G401 (cell line): ENCODE measurements around the gene ZNF831. TPM values are rescaled to one million over a fixed set of nuclear protein-coding genes. Genes with fewer than 3 reads are reported as not detected.

Experiments
- DNase-seq: peaks from one replicate; pipeline ENCODE4 v3.0.0-alpha.2; 2015; ENCODE audit warnings: low spot score
- in situ Hi-C: cut with HindIII; loops from 2 replicates; pipeline ENCODE4 v1.10.0; 2016; ENCODE audit warnings: low sequenced_read_pairs, mixed read lengths
- total RNA-seq: library from RNA; depleted of rRNA; stranded (reverse); fragments of >200 nt; shearing (Covaris generic); gene quantifications from 2 replicates; pipeline ENCODE4 v1.2.3, GENCODE V29; 2014

ZNF831 gene
- total RNA-seq, 1 experiment from 2014 or later, result not detected

DNA sequence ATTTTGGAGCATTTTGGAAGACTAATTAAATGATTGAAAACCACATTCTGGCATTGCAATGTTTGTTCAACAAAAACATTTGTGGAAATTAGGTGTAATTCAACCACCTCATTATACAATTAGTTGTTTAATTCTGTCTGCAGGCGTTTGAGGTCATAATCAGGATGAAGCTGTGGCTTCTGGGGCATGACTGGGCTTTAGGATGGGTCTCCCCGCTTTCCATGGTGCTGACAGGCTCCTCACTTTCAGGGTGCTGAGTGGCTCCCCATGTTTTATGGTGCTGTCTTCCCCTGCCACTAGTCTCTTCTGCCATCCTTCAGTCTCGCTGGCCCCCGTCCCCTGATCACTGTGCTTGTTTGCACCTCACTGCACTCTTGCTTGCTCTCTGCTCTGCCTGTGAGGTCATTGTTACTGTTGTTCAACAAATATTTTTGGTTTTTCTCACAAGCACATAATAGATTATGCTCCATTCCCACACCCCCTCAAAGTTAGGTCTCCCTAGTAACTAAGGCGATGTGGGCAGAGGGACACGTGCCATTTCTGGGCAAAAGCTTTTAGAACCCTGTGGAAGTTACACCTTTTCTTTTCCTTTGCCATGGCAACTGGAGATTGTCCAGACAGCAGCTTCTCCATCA, 25.4 kb upstream of the ZNF831 start:
- DNase-seq, result no peak
- in situ Hi-C loops, result no loop called here

DNA sequence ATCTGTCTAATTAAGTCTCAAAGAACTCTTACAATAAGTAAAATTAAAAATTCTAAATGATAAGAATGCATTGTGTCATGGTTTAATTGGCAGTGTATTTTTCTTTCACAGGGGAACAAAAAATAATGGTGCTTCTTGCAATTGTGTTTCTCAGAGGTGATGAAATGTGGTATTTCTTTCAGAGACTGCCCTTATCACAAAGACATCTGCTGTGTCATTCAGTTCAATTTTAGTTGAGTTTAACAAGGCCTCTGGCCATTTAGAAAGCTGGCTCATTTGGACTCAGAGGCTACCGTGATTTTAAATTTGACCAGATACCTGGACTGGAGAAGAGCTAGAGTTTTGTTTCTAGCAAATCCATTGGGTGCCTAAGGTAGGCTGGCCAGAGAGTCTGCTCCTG, 23.6 kb upstream of the ZNF831 start:
- no peak for DNase-seq
- in situ Hi-C loops, result no loop called here

- DNase-seq, result no peak
These were observed 21.6 kb upstream of the ZNF831 start for GRCh38 chr20:59141818-59142581.

DNA sequence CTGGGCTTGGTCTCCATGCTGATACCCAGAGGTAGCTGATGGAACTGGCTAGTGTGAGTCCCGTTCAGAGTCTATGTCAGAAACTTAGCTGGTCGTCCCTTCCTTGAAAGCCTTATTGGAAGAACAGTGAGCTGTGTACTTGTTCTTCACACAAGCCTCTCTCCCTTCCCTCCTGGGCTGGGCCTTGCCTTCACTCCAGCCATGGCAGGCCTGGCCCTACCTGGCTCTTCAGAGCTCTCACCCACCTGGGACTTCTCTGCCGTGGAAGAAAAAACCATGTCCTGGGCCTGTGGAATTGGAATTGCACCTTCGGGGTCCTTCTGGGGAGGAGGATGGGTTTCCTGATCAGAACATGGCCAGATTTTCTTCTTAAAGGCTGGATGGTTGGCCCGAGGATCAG, 20.3 kb upstream of the ZNF831 start:
- in situ Hi-C loops, result no loop called here
- DNase-seq, result no peak

More at GRCh38 chr20:59141818-59142581, 21.6 kb upstream of the ZNF831 start:
- in situ Hi-C loops, result no loop called here

- in situ Hi-C loops, result no loop called here
- no peak for DNase-seq
These were observed 19.3 kb upstream of the ZNF831 start for GRCh38 chr20:59144179-59144830.

GRCh38 chr20:59144831-59145196, 18.8 kb upstream of the ZNF831 start:
- in situ Hi-C loops, result no loop called here
- no peak for DNase-seq

DNA sequence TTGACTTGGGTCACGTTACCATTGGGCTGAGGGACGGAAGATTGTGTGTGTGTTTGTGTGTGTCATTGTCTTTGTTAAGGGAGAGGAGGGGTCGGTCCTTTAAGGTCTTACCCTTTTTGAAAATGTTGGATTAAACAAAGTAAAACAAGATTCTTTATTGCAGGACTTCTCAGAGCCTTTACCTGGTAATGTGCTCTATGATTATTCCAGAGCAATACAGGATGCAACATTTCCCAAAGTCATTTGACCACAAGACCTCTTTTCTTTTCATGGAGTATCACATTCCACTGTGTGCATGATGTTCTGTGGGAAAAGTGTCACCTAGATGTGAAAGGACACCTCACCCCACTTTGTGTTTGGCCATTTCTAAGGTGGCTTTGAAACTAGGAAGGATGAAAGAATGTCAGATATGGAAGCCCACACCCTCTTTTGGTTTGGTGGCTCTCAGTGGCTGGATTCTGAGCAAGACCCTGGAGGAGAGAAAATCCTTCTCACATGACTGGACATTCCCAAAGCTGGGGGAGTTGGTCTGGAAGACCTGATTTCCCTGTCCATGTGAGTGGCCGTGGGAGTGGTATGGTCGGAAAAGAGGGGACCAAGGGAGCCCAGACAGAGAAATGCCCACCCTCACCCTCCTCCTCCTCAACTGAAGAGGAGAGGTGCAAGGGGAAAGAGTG, 18.2 kb upstream of the ZNF831 start:
- in situ Hi-C loops, result no loop called here
- no peak for DNase-seq

GRCh38 chr20:59145924-59146779, 17.5 kb upstream of the ZNF831 start:
- in situ Hi-C loops, result no loop called here
- no peak for DNase-seq

- in situ Hi-C loops, result no loop called here
- DNase-seq, result no peak
These were observed 16.6 kb upstream of the ZNF831 start for GRCh38 chr20:59146780-59147565.

DNA sequence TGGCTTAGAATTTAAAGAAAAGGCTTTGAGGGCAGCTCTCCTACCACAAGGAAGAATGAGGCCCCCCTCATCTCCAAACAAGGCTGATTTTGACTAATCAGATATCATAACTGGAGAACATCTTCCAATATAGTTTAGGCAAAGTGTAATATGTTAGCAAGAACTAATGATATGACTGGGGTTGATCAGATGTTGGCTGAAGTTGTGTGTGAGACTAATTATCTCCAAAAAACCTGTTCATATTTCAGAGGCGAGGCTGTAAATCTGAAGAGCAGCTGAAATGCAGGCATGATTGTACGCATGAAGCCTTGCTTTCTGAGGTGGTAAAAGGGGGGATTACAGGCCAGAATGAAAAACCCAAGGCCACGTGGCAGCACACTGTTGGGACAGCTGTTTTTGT, 16.0 kb upstream of the ZNF831 start:
- in situ Hi-C loops, result no loop called here
- no peak for DNase-seq

DNA sequence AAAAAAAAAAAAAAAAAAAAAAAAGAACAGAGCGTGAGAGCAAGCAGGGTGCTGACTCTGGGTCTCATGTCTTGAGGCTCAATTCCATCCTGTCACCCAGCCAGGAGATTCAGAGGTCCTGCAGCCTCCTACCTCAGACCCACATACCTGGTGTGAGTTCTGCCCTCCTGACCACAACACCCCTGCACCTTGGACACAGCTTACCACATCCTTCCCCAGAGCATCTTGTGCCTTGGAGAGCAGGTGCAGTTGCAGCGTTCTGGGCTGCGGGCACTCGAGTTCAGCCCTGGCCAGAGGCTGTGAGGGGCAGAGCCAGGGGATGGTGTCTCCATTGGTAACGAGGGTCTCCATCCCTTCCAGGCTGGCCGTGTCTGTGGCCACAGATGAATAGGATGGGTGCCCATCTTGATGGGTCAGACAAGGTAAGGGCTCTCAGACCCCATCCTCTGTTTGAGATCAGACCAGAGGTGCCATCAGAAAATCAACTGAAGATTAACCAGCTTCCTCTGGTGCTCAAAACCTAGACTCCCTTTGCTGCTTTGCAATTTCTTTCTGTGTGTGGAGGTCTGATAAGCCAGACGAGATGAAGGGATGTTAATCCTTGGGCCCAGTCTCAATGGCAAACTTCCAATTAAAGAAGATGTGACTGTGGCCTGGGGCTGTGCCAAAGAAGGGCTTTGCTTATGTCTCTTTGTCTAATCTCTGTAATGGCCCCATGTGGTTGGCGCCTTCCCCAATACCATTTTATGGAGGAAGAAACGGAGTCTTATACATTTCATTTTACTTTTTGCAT, 14.7 kb upstream of the ZNF831 start:
- no peak for DNase-seq
- in situ Hi-C loops, result no loop called here

DNA sequence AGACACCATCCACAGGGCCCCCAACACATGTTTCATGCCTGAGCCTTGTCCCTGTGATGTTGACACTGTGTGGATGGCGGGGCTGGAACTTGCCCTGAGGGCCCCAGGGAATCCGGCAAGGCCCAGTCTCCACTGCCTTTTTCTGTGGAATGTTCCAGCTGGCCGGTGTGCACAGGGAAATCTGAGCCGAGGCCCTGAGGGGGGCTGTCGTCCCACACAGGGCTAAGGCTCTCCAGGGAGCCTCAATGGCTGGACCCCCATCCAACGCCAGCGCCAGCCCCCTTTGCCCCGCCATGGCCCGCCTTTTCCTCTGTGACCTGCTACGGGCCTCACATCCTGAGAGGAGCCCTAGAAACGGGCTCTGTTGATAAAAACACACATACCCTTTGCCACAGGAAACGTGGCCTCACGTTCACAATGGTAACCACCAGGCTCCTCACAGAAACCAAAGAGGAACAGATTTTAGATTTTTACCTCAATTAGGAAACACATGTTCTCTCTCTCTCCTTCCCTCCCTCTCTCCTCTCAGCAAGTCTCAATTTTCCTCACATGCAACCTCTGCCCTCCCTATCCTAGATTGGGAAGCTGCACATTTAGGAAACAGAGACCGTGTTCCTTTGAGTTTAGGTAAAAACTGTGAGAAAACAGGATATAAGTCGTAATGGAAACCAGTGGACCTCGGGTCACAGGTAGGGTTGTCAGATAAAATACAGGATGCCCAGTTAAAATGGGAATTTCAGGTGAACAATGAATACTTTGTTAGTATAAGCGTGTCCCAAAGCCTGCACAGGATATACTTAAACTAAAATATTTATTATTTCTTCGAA, 13.7 kb upstream of the ZNF831 start:
- no peak for DNase-seq
- in situ Hi-C loops, result no loop called here

DNA sequence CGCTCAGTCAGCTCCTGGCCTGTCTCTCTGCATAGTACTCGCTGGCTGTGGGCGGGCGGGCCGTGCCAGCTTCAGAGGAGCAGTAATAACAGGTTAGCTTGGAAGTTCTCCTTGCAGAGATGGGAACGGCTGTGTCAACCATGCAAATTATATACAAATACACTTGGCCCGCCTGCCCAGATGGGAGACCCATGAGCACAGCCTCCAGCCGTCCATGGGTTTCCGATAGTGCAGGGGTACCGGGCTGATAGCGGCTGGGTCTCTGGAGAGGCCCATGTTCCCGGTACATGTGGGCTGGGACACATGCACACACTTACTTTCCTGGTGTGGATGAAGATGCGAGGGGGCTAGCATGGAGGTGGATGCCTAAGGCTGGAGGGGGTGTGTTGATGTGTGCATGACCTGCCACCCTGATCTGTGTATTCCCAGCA, 12.8 kb upstream of the ZNF831 start:
- in situ Hi-C loops, result no loop called here
- DNase-seq, result no peak

- in situ Hi-C loops, result no loop called here
- no peak for DNase-seq
These were observed 12.2 kb upstream of the ZNF831 start for GRCh38 chr20:59151391-59151790.

- in situ Hi-C loops, result no loop called here
- no peak for DNase-seq
These were observed 11.8 kb upstream of the ZNF831 start for GRCh38 chr20:59151820-59152219.

DNA sequence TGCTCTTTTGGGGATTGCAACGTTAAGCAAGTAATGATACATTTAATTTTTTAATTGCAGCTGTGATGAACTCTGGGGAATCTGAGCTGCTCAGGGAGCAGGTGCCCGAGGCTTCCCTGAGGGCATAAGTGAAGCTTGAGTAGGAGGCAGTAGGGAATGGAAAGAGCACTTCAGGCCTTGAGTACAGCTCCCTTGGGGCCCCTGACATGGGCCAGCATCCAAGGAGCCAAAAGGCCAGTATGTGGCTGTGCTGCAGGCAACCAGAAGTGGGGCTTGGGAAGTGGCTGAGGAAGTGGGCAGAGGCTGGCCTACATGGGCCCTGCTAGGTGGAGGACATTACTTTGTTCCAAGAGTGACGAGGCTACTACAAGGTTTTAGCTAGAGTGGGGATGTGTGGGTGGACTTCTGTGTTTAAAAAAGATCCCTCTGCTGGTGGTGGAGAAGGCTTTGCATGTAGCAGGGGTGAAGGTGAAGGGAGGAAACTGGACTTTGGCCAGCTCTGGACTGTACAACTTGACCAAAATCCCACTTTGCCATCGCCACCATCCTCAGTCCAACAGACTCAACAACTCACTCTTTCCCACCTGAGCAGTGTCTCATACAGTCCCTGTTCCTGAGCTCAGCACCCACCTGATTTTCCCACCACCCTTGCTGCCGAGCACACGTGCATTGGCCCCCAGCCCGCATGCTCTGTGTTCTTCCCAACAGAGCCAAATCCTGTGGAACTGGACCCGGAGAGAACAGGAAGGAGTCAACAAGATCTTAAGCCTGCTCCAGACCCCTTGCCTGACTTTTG, 10.9 kb upstream of the ZNF831 start:
- no peak for DNase-seq
- in situ Hi-C loops, result no loop called here
